Calu3 (cell line): ENCODE data around the gene SLC17A3. TPM values are rescaled to one million over a fixed set of nuclear protein-coding genes. Genes with fewer than 3 reads are reported as not detected.
A peak's percentile ranks its signal among the peaks of the same experiment; 100 is the strongest.

Experiments
- BruUV-seq: library from RNA; stranded (reverse); fragments of 400-500 nt; replicated peaks from 2 replicates; lab custom pipeline; 2021; lab: Mats Ljungman, UMichigan
- CTCF ChIA-PET: fragments of 300-600 bp; sonication (Branson Sonifier 250); formaldehyde crosslinking; loops from one replicate; lab custom pipeline; 2022; ENCODE audit warnings: antibody characterized with exemption; lab: Charles Lee
- DNase-seq: peaks from one replicate; pipeline ENCODE4 v3.0.0; 2022
- H3K27ac Mint-ChIP-seq: one replicate; pipeline ENCODE4 v1.8.0; 2022; ENCODE audit warnings: mixed read lengths; ENCODE audit not compliant: unreplicated experiment
- H3K27me3 Mint-ChIP-seq: one replicate; pipeline ENCODE4 v1.8.0; 2022; ENCODE audit warnings: mixed read lengths; ENCODE audit not compliant: unreplicated experiment
- H3K36me3 Mint-ChIP-seq: one replicate; pipeline ENCODE4 v1.8.0; 2022; ENCODE audit warnings: mild to moderate bottlenecking, moderate library complexity, mixed read lengths; ENCODE audit not compliant: insufficient read depth, unreplicated experiment
- H3K4me1 Mint-ChIP-seq: one replicate; pipeline ENCODE4 v1.8.0; 2022; ENCODE audit warnings: mild to moderate bottlenecking, low read depth, mixed read lengths; ENCODE audit not compliant: unreplicated experiment
- H3K4me3 Mint-ChIP-seq: one replicate; pipeline ENCODE4 v1.8.0; 2022; ENCODE audit warnings: mild to moderate bottlenecking, low read depth, moderate library complexity, mixed read lengths; ENCODE audit not compliant: unreplicated experiment
- H3K9me3 Mint-ChIP-seq: one replicate; pipeline ENCODE4 v1.8.0; 2022; ENCODE audit warnings: low read depth, mixed read lengths; ENCODE audit not compliant: unreplicated experiment
- CTCF ChIP-seq: fragments of 200-600 bp; IDR thresholded peaks from one replicate; pipeline ENCODE4 v1.8.0; 2022; ENCODE audit warnings: antibody characterized with exemption; ENCODE audit not compliant: unreplicated experiment
- intact Hi-C: fragments of 100-400 bp; cut with micrococcal nuclease; formaldehyde crosslinking; loops from one replicate; pipeline ENCODE4 v1.10.0; 2022; ENCODE audit not compliant: unreplicated experiment
- total RNA-seq: library from RNA; stranded (reverse); gene quantifications from 2 replicates; pipeline ENCODE4 v1.2.3, GENCODE V29; 2022

Gene SLC17A3
- total RNA-seq, 1 experiment from 2014 or later: not detected

- Mint-ChIP-seq H3K4me3 (no peak overlapping the region), H3K27ac (peak overlapping the region; percentile 0), H3K9me3 (no peaks in the 10 kb centered on the region), H3K27me3 (no peaks in the 10 kb centered on the region), H3K36me3 (no peaks in the 10 kb centered on the region), H3K4me1 (peaks cover 17% of the 10 kb centered on the region)
- CTCF ChIA-PET: interaction anchor here (0.8 to 1.5 kb wide), 3 partner anchors 10 to 114 kb away, joined by 3 to 8 read pairs (median 3); no protein-coding TSS in a partner anchor
- BruUV-seq: no TSS peak
- no peak for TF ChIP-seq CTCF
- no peak for DNase-seq
- intact Hi-C loops: loop anchor here (5.0 kb wide), 1 partner anchor 110 kb away; no protein-coding TSS in a partner anchor
Measured at GRCh38 chr6:25832670-25833069, 41.4 kb downstream of the SLC17A3 start.

DNA sequence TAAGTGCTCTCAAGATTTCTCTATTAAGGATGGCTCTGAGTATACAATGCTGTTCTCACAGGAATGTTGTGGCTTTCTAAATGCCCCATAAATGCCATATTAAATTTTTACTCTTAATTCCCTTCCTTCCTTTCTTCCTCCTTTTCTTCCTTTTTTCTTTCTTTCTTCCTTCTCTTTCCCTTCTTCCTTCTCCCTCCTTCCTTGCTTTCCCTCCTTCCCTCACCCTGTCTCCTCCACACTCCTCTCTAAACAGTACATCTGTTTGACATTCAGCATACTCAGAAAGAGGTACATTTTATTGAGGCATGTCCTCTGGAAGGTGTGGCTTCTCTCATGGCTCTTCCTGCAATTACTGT is 41.8 kb downstream of the SLC17A3 start:
- no peaks in the 10 kb centered on the region for H3K27me3 Mint-ChIP-seq
- H3K4me1 Mint-ChIP-seq: peaks cover 17% of the 10 kb centered on the region
- CTCF ChIA-PET: interaction anchor here (0.8 to 1.5 kb wide), 3 partner anchors 9 to 114 kb away, joined by 3 to 8 read pairs (median 3); no protein-coding TSS in a partner anchor
- BruUV-seq: no TSS peak
- H3K36me3 Mint-ChIP-seq: no peaks in the 10 kb centered on the region
- intact Hi-C loops: loop anchor here (5.0 kb wide), 1 partner anchor 110 kb away; no protein-coding TSS in a partner anchor
- peak overlapping the region; percentile 0 for H3K27ac Mint-ChIP-seq
- no peaks in the 10 kb centered on the region for H3K9me3 Mint-ChIP-seq
- DNase-seq: no peak
- no peak overlapping the region for H3K4me3 Mint-ChIP-seq
- no peak for TF ChIP-seq CTCF

GRCh38 chr6:25831532-25832306 is 42.3 kb downstream of the SLC17A3 start, which contains the start of gene SLC17A1:
SLC17A1 (minus strand) TSS chr6:25832052; CDS start chr6:25830557, 1,495 bp downstream.
- Mint-ChIP-seq H3K27ac (peak within 1 kb of the TSS; percentile 0), H3K36me3 (no peaks in the 10 kb centered on the region), H3K4me3 (no peak within 1 kb of the TSS), H3K4me1 (peaks cover 17% of the 10 kb centered on the region), H3K27me3 (no peaks in the 10 kb centered on the region), H3K9me3 (no peaks in the 10 kb centered on the region)
- intact Hi-C loops: loop anchor here (5.0 kb wide), 1 partner anchor 109 kb away; no protein-coding TSS in a partner anchor
- peak; percentile 15 for DNase-seq
- no peak for TF ChIP-seq CTCF
- CTCF ChIA-PET: interaction anchor here (0.6 to 1.5 kb wide), 4 partner anchors 9 to 113 kb away, joined by 3 to 8 read pairs (median 5); no protein-coding TSS in a partner anchor
- BruUV-seq: no TSS peak

DNA sequence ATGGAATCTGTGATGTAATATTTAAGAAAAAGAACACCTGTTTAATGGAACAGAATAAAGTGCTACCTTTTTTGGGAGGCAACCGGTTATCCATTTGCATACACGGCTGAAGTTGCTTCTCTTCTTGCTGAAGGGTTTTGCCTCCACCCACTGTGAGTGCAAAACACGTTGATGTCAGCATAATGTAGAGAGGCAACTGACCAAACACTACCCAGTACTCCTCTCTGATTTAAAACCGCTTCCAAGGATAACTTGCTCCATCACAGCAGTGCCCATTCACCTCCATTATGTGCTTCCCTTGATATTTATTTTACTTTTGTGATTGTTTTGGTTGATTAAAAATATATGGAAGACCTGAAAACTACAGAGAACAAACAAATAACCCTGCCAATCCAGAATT is 43.6 kb downstream of the SLC17A3 start:
- Mint-ChIP-seq H3K27me3 (no peaks in the 10 kb centered on the region), H3K9me3 (no peaks in the 10 kb centered on the region), H3K4me1 (peaks cover 17% of the 10 kb centered on the region), H3K4me3 (no peak overlapping the region), H3K36me3 (no peaks in the 10 kb centered on the region), H3K27ac (no peak overlapping the region)
- intact Hi-C loops: loop anchor here (5.0 kb wide), 1 partner anchor 108 kb away; no protein-coding TSS in a partner anchor
- BruUV-seq: no TSS peak
- CTCF ChIA-PET: no interaction called here
- DNase-seq: no peak
- TF ChIP-seq CTCF: no peak
